GM21447 (cell line): ENCODE measurements around the gene SPAG4.
A peak's percentile ranks its signal among the peaks of the same experiment; 100 is the strongest.

Experiments
- ATAC-seq: cut with Tn5 transposase; IDR thresholded peaks from one replicate; pipeline ENCODE4 v1.9.1; 2021; ENCODE audit not compliant: unreplicated experiment

SPAG4 gene, protein sequence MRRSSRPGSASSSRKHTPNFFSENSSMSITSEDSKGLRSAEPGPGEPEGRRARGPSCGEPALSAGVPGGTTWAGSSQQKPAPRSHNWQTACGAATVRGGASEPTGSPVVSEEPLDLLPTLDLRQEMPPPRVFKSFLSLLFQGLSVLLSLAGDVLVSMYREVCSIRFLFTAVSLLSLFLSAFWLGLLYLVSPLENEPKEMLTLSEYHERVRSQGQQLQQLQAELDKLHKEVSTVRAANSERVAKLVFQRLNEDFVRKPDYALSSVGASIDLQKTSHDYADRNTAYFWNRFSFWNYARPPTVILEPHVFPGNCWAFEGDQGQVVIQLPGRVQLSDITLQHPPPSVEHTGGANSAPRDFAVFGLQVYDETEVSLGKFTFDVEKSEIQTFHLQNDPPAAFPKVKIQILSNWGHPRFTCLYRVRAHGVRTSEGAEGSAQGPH

GRCh38 chr20:35615667-35616464 lies at the start of gene SPAG4:
Gene SPAG4 (plus strand): TSS chr20:35615829. CDS start chr20:35616004, 175 bp downstream.
- ATAC-seq, result peak; percentile 71

DNA sequence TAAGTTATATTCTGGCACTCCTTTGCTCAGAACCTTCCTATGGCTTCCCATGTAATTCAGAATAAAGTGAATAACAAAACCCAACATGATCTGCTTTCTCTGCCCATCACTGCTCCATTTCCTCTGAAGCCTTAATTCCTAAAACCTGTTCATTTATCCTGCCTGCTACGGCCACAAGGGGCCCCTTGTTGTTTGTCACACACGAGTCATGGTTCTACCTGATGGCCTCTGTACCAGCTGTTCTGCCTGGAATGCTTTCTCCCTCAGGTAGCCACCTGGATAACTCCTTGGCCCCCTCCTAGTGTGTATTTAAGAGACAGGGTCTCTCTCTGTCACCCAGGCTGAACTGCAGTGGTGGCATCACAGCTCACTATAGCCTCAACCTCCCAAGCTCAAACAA lies 47.0 kb upstream of the SPAG4 start:
- no peak for ATAC-seq

GRCh38 chr20:35571555-35571954 lies 44.1 kb upstream of the SPAG4 start:
- no peak for ATAC-seq

DNA sequence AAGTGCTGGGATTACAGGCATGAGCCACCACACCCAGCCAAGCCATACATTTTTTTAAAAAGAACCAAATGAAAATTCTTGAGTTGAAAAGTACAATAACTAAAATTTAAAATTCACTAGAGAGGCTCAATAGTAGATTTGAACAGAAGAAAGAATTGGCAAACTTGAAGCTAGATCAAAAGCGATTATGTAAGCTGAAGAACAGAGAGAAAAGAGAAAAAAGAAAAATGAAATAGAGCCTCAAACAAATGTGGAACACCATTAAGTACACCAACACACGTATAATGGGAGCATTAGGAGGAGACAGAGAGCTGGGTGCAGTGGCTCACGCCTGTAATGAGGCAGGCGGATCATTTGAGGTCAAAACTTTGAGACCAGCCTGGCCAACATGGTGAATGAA lies 42.8 kb upstream of the SPAG4 start:
- no peak for ATAC-seq

GRCh38 chr20:35575958-35576357 lies 39.7 kb upstream of the SPAG4 start:
- no peak for ATAC-seq

GRCh38 chr20:35576816-35577215 lies 38.8 kb upstream of the SPAG4 start:
- no peak for ATAC-seq

DNA sequence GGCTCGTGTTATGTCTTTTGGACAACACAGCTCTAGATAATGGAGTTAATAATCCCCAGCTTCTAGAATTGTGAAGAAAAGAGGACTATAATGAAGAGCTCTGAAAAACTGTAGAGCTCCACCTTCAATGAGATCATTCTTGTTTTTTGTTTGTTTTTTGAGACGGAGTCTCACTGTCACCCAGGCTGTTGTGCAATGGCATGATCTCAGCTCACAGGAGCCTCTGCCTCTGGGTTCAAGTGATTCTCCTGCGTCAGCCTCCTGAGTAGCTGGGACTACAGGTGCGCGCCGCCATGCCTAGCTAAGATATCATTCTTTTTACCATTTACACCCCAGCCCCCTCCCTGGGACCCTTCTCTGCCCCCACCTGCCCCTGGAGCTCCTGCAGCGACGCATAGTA lies 37.2 kb upstream of the SPAG4 start:
- no peak for ATAC-seq

DNA sequence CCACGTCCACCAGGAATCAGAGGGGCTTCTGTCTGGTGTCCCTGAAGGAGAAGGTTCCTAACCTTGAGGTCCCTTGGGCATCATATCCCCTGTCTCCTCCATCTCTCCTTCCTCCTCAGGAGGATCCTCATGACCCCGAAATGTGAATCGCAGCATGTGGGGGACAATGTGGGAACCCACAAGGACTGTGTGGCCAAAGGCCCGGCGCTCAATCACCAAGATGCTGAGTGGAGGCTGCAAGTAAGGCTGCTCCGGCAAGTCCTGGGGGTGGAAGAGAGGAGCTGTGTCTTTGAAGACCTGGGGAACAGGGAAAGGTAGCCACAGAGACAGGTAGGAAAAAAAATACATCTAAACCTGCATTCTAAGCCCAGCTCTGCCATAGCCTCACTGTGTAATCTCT lies 36.4 kb upstream of the SPAG4 start:
- ATAC-seq, result no peak

GRCh38 chr20:35582131-35582530 lies 33.5 kb upstream of the SPAG4 start:
- no peak for ATAC-seq

DNA sequence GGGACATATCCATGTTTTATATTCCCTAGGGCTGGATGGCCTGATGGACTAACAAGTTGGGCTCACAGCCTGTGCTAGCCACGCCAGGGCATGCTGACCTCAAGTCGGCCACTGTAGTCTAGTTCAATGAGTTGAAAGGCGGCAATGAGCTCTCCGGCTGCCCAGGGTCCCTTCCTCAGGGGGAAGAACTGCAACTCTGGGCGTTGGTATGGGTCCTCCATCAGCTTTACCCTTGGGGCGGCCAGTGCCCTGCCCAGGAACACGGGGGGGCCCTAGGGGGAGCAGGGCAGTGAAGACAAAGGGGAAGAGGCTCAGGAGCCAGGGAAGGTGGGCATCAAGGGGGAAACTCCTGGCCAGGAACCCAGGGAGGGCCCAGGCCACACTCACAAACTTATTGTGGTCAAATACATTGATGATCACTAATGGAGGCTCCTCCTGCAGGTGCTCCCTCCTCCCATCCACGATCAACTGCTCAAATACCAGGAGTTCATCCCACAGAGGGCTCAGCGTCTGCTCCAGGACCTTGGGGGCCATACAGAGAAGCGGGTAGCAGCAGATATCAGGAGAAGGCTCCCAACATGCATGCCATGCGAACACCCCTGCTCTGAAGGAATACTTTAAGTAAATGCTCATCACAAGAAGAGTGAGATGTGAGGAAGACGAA lies 32.8 kb upstream of the SPAG4 start:
- ATAC-seq, result no peak

GRCh38 chr20:35583636-35584560 lies 31.7 kb upstream of the SPAG4 start:
- ATAC-seq, result no peak

DNA sequence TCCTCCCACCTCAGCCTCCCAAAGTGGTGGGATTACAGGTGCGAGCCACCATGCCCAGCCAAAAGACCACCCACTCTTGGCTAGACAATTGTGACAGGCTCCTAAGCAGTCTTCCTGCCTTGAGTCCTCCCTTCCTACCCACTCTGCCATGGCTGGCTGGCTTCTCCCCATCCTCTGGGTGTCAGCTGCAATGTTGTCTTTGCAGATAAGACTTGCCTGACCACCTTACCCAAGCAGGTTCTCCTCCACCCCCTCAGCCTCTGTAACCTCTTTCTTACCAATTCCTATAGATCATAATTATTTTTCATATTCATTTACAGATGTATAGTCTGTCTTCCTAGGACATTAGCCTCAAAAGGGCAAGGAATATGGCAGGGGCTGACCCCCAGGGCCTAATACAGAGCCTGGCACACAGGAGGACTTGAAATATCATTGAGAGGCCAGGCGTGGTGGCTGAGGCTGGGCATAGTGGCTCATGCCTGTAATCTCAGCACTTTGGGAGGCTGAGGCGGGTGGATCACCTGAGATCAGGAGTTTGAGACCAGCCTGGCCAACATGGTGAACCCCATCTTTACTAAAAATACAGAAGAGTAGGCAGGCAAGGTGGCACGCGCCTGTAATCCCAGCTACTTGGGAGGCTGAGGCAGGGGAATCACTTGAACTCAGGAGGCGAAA lies 28.7 kb upstream of the SPAG4 start:
- ATAC-seq, result no peak

- no peak for ATAC-seq
Observed at GRCh38 chr20:35587436-35587835, 28.2 kb upstream of the SPAG4 start.

DNA sequence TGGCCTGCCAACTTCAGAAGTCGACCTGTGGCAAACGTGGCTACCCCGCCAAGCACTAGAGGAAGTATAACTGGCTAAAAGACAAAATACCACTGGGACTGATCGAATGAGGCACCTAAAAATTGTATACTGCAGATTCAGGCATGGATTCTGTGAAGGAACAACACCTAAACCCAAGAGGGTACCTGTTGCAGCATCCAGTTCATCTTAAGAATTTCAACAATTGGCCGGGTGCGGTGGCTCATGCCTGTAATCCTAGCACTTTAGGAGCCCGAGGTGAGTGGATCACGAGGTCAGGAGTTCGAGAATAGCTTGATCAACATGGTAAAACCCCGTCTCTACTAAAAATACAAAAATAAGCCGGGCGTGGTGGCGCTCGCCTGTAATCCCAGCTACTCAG lies 27.2 kb upstream of the SPAG4 start:
- no peak for ATAC-seq

DNA sequence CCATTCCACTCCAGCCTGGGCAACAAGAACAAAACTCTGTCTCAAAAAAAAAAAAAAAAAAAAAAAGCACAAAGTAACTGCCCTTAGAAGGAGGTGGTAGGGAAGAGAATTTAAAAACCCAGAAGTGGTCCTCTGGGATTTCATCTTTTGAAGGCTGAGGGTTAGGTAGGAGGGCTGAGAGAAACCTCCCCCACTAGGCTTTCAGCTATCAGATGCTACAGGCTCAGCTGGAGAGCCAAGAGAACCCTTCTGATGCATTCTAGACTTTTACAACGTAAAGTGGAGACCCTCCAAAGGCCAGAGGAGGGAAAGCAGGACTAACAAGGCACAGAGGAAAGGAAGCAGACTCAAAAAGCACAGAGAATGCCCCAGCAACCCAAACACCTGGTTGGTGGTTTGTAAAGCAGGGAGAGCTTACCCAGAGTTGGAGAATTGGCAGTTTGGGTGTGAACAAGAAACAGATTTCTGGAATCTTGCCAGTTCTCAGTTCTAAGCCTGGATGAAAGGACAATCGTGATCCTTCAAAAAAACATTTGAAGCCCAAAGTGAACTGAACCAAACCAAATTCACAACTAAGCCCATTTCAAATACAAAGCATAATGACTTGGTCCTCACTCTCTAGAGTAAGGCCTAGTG lies 23.2 kb upstream of the SPAG4 start:
- ATAC-seq, result no peak

DNA sequence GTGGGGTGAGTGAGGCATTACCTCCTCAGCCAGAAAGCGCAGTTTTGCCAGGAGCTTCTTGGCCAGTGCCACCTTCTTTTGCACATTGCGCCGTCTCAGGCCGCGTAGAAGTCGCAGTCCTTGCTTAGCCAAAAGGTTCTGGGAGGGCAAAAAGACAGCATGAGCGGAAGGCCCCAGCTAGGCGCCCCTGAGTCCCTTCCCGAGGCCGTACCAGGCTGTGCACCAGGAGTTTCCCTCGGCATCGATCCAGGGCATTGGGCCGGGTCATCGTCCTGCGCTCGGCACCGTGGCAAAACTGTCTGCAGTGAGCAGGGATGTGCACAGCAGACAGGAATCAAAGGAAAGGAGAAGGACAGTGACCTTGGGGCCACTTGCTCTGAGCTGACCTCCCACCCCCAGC lies 20.2 kb upstream of the SPAG4 start:
- no peak for ATAC-seq

DNA sequence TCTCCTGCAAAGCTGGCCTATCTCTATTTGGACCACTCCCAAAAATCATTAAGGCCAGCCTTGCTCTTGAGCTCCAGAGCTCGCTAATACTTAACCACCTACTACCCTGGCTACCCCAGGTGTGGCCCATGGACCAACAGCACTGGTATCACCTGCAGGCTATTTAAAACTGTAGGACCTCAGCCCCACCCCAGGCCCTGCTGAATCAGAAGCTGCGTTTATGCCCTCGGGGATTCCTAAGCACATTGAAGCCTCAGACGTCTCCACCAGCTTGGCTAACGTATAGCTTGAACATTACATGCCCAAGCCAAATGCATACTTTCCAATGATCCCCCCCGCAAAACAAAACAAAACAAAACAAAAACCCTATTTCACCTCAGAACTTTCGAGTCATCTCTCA lies 19.7 kb upstream of the SPAG4 start:
- ATAC-seq, result no peak

DNA sequence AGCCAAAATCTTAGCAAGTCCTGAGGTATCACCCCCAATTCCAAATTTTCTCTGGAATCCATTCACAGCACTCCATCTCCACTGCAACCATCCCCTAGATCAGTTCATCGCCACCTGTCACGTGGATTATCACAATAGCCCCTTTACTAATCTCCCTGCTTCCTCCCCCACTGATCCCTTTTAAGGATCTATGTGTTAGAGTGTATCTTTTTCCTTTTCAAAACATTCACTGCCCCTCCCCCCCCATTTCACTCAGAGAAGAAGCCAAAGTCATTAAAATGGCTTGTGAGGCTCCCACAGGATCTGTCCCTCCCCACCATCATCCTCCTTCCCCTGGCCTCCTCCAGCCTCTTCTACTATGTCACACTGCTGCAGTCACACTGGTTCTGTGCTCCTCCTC lies 18.4 kb upstream of the SPAG4 start:
- ATAC-seq, result no peak

- ATAC-seq, result no peak
Observed at GRCh38 chr20:35598476-35598875, 17.2 kb upstream of the SPAG4 start.
